HepG2 (cell line): ENCODE results near the gene TBC1D12. TPM values are rescaled to one million over a fixed set of nuclear protein-coding genes. Genes with fewer than 3 reads are reported as not detected.

Experiments
- ATAC-seq: fragments of 200-7000 bp; cut with Tn5 transposase; 3 replicates; pipeline ENCODE4 v1.9.1; 2020; ENCODE audit warnings: mild to moderate bottlenecking, moderate library complexity
- BruUV-seq: library from RNA; stranded (reverse); fragments of 400-500 nt; replicated peaks from 2 replicates; lab custom pipeline; 2021; lab: Mats Ljungman, UMichigan
- CTCF ChIA-PET: fragments of 300-600 bp; formaldehyde crosslinking; extraction: SDS; loops from one replicate; lab custom pipeline; 2021; ENCODE audit warnings: low total read pairs, inconsistent platforms, low intra/inter-chr PET ratio; lab: Yijun Ruan, JAX
- POLR2A ChIA-PET: fragments of 350-600 bp; sonication (Branson Sonifier 250); formaldehyde crosslinking; loops from one replicate; lab custom pipeline; 2020; ENCODE audit warnings: antibody characterized with exemption, inconsistent platforms; lab: Yijun Ruan, JAX
- DNase-seq: peaks from one replicate; pipeline ENCODE4 v3.0.0-alpha.2; 2015; ENCODE audit warnings: low spot score
- FAIRE-seq: peaks from 3 replicates; lab custom pipeline; 2011; peaks lifted over from hg19 to GRCh38; lab: Jason Lieb, UNC
- H2AFZ ChIP-seq: one replicate; pipeline ENCODE4 v1.6.1; 2011; ENCODE audit warnings: low read length, inconsistent platforms
- H3K27ac ChIP-seq: fragments of 300-600 bp; 3 replicates; pipeline ENCODE4 v1.8.0; 2011; ENCODE audit warnings: mixed run types, mild to moderate bottlenecking, mixed read lengths, low read length, inconsistent platforms; ENCODE audit not compliant: insufficient read depth; ENCODE audit errors: extremely low read length
- H3K27me3 ChIP-seq, 2 experiments: fragments of 200-600 bp in 1 of 2; 2 replicates in 1 of 2; 3 replicates in 1 of 2; pipeline versions ENCODE4 v1.6.0 to v1.8.0; 2011; ENCODE audit warnings: low read length in 2 of 2, mild to moderate bottlenecking in 2 of 2, moderate library complexity in 2 of 2, inconsistent platforms in 1 of 2; ENCODE audit not compliant: insufficient read depth in 2 of 2, control insufficient read depth in 1 of 2
- H3K36me3 ChIP-seq, 2 experiments: fragments of 200-600 bp in 1 of 2; replicated peaks in 1 of 2; 2 replicates in 1 of 2; 3 replicates in 1 of 2; pipeline versions ENCODE4 v1.5.1 to v1.8.0; 2011; ENCODE audit warnings: low read length in 2 of 2, inconsistent platforms in 1 of 2; ENCODE audit not compliant: insufficient read depth in 2 of 2, control insufficient read depth in 1 of 2
- H3K4me1 ChIP-seq: 2 replicates; pipeline ENCODE4 v1.5.1; 2012; ENCODE audit warnings: low read length, inconsistent platforms; ENCODE audit not compliant: insufficient read depth
- H3K4me2 ChIP-seq: 2 replicates; pipeline ENCODE4 v1.6.0; 2011; ENCODE audit warnings: low read depth, low read length, inconsistent platforms
- H3K4me3 ChIP-seq, 3 experiments: fragments of 200-600 bp in 1 of 3; sonication (generic), shearing (Covaris generic) in 1 of 3; replicated peaks in 1 of 3; 2 replicates each; pipeline ENCODE4 v1.5.1; 2011 to 2016; ENCODE audit warnings: low read length in 3 of 3, inconsistent platforms in 2 of 3, low read depth in 2 of 3, mild to moderate bottlenecking in 2 of 3, control low read depth in 1 of 3, mixed read lengths in 1 of 3; ENCODE audit not compliant: insufficient read depth in 1 of 3
- H3K79me2 ChIP-seq: one replicate; pipeline ENCODE4 v1.6.1; 2011; ENCODE audit warnings: low read length, inconsistent platforms; ENCODE audit not compliant: insufficient read depth
- H3K9ac ChIP-seq: 2 replicates; pipeline ENCODE4 v1.6.0; 2011; ENCODE audit warnings: mild to moderate bottlenecking, low read depth, low read length, inconsistent platforms; ENCODE audit not compliant: insufficient read depth
- H3K9me3 ChIP-seq: 2 replicates; pipeline ENCODE4 v1.5.1; 2012; ENCODE audit warnings: mild to moderate bottlenecking, low read length
- H4K20me1 ChIP-seq: 2 replicates; pipeline ENCODE4 v1.6.0; 2011; ENCODE audit warnings: inconsistent platforms, mild to moderate bottlenecking, low read length, moderate library complexity; ENCODE audit not compliant: insufficient read depth
- BRD4 ChIP-seq: sonication (generic); formaldehyde crosslinking; IDR thresholded peaks from 2 replicates; pipeline ENCODE4 v1.4.0; 2020; ENCODE audit warnings: missing genetic modification reagents
- CHD2 ChIP-seq: IDR thresholded peaks from 2 replicates; pipeline ENCODE4 v1.6.1; 2011; ENCODE audit warnings: low read depth, low read length, improper control_type of control experiment
- DR1 ChIP-seq: sonication (generic); formaldehyde crosslinking; IDR thresholded peaks from 2 replicates; pipeline ENCODE4 v1.8.0; 2021; ENCODE audit warnings: mild to moderate bottlenecking, missing genetic modification reagents, inconsistent platforms
- KAT2B ChIP-seq: fragments of 150-350 bp; IDR thresholded peaks from 2 replicates; pipeline ENCODE4 v1.6.1; 2014; ENCODE audit warnings: low read depth, low read length, borderline replicate concordance
- NPAS2 ChIP-seq: sonication (generic); formaldehyde crosslinking; IDR thresholded peaks from 2 replicates; pipeline ENCODE4 v1.8.0; 2022; ENCODE audit warnings: mild to moderate bottlenecking, missing genetic modification reagents, borderline replicate concordance
- POLR2A ChIP-seq, 2 experiments: IDR thresholded peaks; 2 replicates each; pipeline ENCODE4 v1.6.1; 2011; ENCODE audit warnings: low read depth in 2 of 2, low read length in 2 of 2, mild to moderate bottlenecking in 1 of 2, moderate library complexity in 1 of 2; ENCODE audit not compliant: insufficient read depth in 1 of 2
- SSRP1 ChIP-seq: IDR thresholded peaks from 2 replicates; pipeline ENCODE4 v1.6.1; 2016; ENCODE audit warnings: control low read depth
- ZNF33A ChIP-seq: sonication (generic); formaldehyde crosslinking; IDR thresholded peaks from 2 replicates; pipeline ENCODE4 v1.5.1; 2020; ENCODE audit warnings: missing genetic modification reagents, mild to moderate bottlenecking, moderate library complexity, borderline replicate concordance
- ZNF383 ChIP-seq: sonication (generic); formaldehyde crosslinking; IDR thresholded peaks from 2 replicates; pipeline ENCODE4 v1.4.0; 2020; ENCODE audit warnings: missing genetic modification reagents, mild to moderate bottlenecking, borderline replicate concordance
- ZNF644 ChIP-seq: IDR thresholded peaks from 2 replicates; pipeline ENCODE4 v1.6.1; 2016; ENCODE audit warnings: low read depth
- WGBS: methylation state at CpG from one replicate; pipeline ENCODE4 v1.1.6; 2017; ENCODE audit warnings: low lambda C conversion rate; 5-methylcytosine and 5-hydroxymethylcytosine counted together
- in situ Hi-C: cut with HindIII; loops from 2 replicates; pipeline ENCODE4 v1.10.0; 2017; ENCODE audit warnings: low pct_unique_long_range_greater_than_20kb; ENCODE audit not compliant: extremely low pct_ligation_motif_present
- intact Hi-C: fragments of 100-400 bp; cut with micrococcal nuclease; formaldehyde crosslinking; loops from one replicate; pipeline ENCODE4 v1.10.0; 2022; ENCODE audit not compliant: unreplicated experiment
- polyA plus RNA-seq, 8 experiments: library from polyadenylated mRNA; depleted of rRNA in 3 of 8; stranded (reverse) in 7 of 8; unstranded in 1 of 8; fragments of >200 nt; fragmentation: Illumina TruSeq in 4 of 8; extraction: Trizol in 4 of 8; gene quantifications; 2 replicates each; pipeline versions ENCODE4 v1.2.1 to v1.2.3, GENCODE V29; 2011 to 2016; ENCODE audit warnings: low read depth in 4 of 8, missing spikeins in 1 of 8, mixed read lengths in 1 of 8; ENCODE audit not compliant: insufficient read depth in 1 of 8
- total RNA-seq, 5 experiments: library from RNA; depleted of rRNA; stranded (reverse); fragments of >200 nt; fragmentation: Illumina TruSeq; extraction: Trizol; gene quantifications; 2 replicates each; pipeline ENCODE4 v1.2.3, GENCODE V29; 2016; ENCODE audit warnings: low read depth in 1 of 5
- TF ChIP-seq, protein P1 (sequence below): sonication (generic); formaldehyde crosslinking; IDR thresholded peaks from 2 replicates; pipeline ENCODE4 v1.4.0; 2020; ENCODE audit warnings: mild to moderate bottlenecking, missing genetic modification reagents, borderline replicate concordance
- TF ChIP-seq, protein P2 (sequence below): sonication (generic); formaldehyde crosslinking; IDR thresholded peaks from 2 replicates; pipeline ENCODE4 v1.8.1; 2023; ENCODE audit warnings: mild to moderate bottlenecking, missing genetic modification reagents, borderline replicate concordance
- TF ChIP-seq, protein P3 (sequence below): sonication (generic); formaldehyde crosslinking; IDR thresholded peaks from 2 replicates; pipeline ENCODE4 v1.8.0; 2022; ENCODE audit warnings: missing genetic modification reagents, mild to moderate bottlenecking, moderate library complexity, borderline replicate concordance
- TF ChIP-seq, protein P4 (sequence below): sonication (generic); formaldehyde crosslinking; IDR thresholded peaks from 2 replicates; pipeline ENCODE4 v1.8.0; 2022; ENCODE audit warnings: missing genetic modification reagents, mild to moderate bottlenecking, inconsistent platforms, borderline replicate concordance
- TF ChIP-seq, protein P5 (sequence below): sonication (generic); formaldehyde crosslinking; IDR thresholded peaks from 2 replicates; pipeline ENCODE4 v1.5.0; 2020; ENCODE audit warnings: missing genetic modification reagents

TBC1D12 gene
- total and polyA plus RNA-seq, 2 of the 13 experiments (the other 11 are each of a cell fraction or from before 2014, with no cell fraction given) = 5.7 to 6.2 TPM

DNA sequence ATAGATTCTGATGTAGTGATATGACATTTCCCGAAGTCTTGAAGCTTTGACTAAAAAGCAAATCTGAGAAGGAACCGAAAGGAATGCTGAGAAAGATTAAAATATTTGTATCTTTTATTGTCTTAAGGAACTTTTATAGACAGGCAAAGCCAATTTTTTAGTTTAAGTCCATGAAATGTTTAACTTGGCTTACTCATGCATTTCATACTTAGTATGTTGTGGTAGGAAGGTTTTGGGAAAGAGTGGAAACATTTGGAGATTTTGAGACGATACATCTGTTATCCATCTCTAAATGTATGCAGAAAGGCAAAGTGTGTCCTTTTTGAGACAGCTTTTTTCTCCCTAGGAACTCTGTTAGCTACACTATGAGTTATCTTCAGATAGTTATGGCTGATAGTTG is 10.1 kb downstream of the TBC1D12 start (continued):
- TF ChIP-seq, protein P1, sequence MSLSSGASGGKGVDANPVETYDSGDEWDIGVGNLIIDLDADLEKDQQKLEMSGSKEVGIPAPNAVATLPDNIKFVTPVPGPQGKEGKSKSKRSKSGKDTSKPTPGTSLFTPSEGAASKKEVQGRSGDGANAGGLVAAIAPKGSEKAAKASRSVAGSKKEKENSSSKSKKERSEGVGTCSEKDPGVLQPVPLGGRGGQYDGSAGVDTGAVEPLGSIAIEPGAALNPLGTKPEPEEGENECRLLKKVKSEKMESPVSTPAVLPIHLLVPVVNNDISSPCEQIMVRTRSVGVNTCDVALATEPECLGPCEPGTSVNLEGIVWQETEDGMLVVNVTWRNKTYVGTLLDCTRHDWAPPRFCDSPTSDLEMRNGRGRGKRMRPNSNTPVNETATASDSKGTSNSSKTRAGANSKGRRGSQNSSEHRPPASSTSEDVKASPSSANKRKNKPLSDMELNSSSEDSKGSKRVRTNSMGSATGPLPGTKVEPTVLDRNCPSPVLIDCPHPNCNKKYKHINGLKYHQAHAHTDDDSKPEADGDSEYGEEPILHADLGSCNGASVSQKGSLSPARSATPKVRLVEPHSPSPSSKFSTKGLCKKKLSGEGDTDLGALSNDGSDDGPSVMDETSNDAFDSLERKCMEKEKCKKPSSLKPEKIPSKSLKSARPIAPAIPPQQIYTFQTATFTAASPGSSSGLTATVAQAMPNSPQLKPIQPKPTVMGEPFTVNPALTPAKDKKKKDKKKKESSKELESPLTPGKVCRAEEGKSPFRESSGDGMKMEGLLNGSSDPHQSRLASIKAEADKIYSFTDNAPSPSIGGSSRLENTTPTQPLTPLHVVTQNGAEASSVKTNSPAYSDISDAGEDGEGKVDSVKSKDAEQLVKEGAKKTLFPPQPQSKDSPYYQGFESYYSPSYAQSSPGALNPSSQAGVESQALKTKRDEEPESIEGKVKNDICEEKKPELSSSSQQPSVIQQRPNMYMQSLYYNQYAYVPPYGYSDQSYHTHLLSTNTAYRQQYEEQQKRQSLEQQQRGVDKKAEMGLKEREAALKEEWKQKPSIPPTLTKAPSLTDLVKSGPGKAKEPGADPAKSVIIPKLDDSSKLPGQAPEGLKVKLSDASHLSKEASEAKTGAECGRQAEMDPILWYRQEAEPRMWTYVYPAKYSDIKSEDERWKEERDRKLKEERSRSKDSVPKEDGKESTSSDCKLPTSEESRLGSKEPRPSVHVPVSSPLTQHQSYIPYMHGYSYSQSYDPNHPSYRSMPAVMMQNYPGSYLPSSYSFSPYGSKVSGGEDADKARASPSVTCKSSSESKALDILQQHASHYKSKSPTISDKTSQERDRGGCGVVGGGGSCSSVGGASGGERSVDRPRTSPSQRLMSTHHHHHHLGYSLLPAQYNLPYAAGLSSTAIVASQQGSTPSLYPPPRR = no peak

DNA sequence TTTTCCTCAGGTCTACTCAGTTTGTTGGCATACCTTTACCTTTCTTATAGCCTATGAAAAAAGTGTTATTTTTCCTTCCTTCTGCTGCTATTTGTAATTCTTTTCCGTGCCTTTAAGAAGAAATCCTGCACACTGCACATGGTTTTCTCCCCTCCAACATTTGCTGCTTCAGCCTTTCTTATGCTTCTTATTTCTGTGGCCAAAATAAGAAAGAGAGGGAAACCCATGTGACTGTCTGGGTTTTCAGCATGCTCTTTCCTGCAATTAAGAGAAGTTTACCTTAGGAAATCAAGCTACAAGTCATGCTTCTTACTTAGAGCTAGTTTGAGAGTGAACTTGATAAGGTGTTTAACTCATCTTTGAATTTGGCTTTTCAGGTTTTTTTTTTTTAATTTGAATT is 11.0 kb downstream of the TBC1D12 start:
- POLR2A ChIA-PET = no interaction called here
- TF ChIP-seq BRD4 (CRISPR knock-in tag) (no peak), KAT2B (no peak), ZNF383 (CRISPR knock-in tag) (no peak), ZNF33A (CRISPR knock-in tag) (no peak), CHD2 (no peak), NPAS2 (no peak), POLR2A (IDR thresholded peaks at IDR 0.05; ENCODE audit: insufficient read depth in 1 of 2, low read depth in 2 of 2, low read length in 2 of 2) (no peak), DR1 (CRISPR knock-in tag) (no peak), SSRP1 (CRISPR knock-in tag) (no peak), ZNF644 (CRISPR knock-in tag) (no peak)
- TF ChIP-seq, protein P2, sequence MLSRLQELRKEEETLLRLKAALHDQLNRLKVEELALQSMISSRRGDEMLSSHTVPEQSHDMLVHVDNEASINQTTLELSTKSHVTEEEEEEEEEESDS = no peak
- TF ChIP-seq, protein P3, sequence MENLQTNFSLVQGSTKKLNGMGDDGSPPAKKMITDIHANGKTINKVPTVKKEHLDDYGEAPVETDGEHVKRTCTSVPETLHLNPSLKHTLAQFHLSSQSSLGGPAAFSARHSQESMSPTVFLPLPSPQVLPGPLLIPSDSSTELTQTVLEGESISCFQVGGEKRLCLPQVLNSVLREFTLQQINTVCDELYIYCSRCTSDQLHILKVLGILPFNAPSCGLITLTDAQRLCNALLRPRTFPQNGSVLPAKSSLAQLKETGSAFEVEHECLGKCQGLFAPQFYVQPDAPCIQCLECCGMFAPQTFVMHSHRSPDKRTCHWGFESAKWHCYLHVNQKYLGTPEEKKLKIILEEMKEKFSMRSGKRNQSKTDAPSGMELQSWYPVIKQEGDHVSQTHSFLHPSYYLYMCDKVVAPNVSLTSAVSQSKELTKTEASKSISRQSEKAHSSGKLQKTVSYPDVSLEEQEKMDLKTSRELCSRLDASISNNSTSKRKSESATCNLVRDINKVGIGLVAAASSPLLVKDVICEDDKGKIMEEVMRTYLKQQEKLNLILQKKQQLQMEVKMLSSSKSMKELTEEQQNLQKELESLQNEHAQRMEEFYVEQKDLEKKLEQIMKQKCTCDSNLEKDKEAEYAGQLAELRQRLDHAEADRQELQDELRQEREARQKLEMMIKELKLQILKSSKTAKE (CRISPR knock-in tag) = no peak
- TF ChIP-seq, protein P4, sequence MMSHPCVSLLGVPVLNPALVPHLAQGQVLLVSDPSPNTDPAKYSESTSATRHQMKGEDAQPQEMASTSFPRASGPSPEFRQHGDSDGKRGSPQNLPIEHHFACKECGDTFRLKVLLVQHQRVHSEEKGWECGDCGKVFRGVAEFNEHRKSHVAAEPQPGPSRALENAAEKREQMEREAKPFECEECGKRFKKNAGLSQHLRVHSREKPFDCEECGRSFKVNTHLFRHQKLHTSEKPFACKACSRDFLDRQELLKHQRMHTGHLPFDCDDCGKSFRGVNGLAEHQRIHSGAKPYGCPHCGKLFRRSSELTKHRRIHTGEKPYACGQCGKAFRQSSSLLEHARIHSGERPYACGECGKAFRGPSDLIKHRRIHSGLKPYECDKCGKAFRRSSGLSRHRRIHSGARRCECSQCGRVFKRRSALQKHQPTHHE = no peak
- TF ChIP-seq, protein P5, sequence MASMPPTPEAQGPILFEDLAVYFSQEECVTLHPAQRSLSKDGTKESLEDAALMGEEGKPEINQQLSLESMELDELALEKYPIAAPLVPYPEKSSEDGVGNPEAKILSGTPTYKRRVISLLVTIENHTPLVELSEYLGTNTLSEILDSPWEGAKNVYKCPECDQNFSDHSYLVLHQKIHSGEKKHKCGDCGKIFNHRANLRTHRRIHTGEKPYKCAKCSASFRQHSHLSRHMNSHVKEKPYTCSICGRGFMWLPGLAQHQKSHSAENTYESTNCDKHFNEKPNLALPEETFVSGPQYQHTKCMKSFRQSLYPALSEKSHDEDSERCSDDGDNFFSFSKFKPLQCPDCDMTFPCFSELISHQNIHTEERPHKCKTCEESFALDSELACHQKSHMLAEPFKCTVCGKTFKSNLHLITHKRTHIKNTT (CRISPR knock-in tag) = no peak

More for the DNA sequence above, 11.0 kb downstream of the TBC1D12 start:
- no peak overlapping the region for H3K27ac ChIP-seq
- H3K4me1 ChIP-seq = peaks cover 15% of the 10 kb centered on the region
- DNase-seq (no peak), ATAC-seq (no peak), FAIRE-seq (no peak)
- no peak overlapping the region for H2AFZ ChIP-seq
- intact Hi-C loops (no loop called here), in situ Hi-C loops (no loop called here)
- H3K9me3 ChIP-seq = no peaks in the 10 kb centered on the region
- 100% methylated on average over 1 of the region's 1 CpG for WGBS
- H3K4me3 ChIP-seq = no peak overlapping the region
- CTCF ChIA-PET = no interaction called here
- no peaks in the 10 kb centered on the region for H3K27me3 ChIP-seq
- H3K79me2 ChIP-seq = peaks cover 52% of the 10 kb centered on the region
- H4K20me1 ChIP-seq = no peaks in the 10 kb centered on the region
- BruUV-seq = no TSS peak
- H3K4me2 ChIP-seq = no peak overlapping the region
- H3K9ac ChIP-seq = no peak overlapping the region
- no peaks in the 10 kb centered on the region for H3K36me3 ChIP-seq
